Neural progenitor cell (in vitro differentiated cells): ENCODE measurements around the gene PLTP.

Source experiments
- EZH2 ChIP-seq: fragments of 200-600 bp; sonication (generic); IDR thresholded peaks from 2 replicates; pipeline ENCODE4 v1.6.1; 2017; ENCODE audit warnings: antibody characterized with exemption, mild to moderate bottlenecking, moderate library complexity
- TF ChIP-seq, protein P1 (sequence below): fragments of 200-600 bp; sonication (generic); IDR thresholded peaks from 2 replicates; pipeline ENCODE4 v1.5.1; 2017; ENCODE audit warnings: antibody characterized with exemption, mild to moderate bottlenecking

DNA sequence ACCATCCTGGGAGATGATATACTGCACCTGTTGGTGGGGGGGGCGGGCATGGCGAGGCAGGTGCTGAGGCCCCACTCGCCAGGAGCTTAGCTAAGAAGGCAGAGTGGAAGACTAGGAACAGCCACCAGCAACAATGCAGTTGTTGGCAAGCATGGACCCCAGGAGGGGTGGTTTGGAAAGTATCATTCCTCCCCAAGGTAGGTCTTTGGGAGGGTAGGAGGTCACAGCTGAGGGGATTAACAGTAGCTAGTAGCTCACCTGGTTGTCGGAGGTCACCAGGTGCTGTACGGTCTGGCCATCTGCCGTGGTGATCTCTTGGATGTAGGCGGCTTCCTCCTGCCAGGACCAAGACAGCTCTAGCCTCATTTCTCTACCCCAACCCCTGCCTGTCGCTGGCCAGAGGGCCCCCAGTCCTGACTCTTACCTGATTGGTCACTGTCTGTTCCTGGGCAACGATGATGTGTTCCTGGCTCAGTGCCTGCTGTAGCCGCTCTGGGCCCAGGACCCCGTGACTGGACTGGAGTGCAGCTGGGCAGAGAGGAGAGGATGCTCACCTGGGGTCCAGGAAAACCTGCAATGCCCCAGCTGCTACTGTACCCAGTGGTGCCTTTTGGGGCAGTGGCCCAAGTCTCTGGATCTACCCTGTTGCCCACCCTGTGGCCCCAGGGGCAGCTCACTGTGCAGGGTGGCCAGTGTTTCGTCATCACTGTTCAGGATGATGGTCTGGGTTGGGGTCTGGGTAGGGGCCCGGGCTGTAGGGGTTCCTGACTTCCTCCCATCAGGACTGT, 37.8 kb upstream of the PLTP start:
- TF ChIP-seq, protein P1, sequence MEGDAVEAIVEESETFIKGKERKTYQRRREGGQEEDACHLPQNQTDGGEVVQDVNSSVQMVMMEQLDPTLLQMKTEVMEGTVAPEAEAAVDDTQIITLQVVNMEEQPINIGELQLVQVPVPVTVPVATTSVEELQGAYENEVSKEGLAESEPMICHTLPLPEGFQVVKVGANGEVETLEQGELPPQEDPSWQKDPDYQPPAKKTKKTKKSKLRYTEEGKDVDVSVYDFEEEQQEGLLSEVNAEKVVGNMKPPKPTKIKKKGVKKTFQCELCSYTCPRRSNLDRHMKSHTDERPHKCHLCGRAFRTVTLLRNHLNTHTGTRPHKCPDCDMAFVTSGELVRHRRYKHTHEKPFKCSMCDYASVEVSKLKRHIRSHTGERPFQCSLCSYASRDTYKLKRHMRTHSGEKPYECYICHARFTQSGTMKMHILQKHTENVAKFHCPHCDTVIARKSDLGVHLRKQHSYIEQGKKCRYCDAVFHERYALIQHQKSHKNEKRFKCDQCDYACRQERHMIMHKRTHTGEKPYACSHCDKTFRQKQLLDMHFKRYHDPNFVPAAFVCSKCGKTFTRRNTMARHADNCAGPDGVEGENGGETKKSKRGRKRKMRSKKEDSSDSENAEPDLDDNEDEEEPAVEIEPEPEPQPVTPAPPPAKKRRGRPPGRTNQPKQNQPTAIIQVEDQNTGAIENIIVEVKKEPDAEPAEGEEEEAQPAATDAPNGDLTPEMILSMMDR, result no peak
- no peak for TF ChIP-seq EZH2
